OCI-LY1 (cell line): ENCODE measurements around the gene ADM2.

ENCODE experiments used
- CTCF ChIP-seq: fragments of 200-600 bp; sonication (generic), shearing (Covaris generic); IDR thresholded peaks from 2 replicates; pipeline ENCODE4 v1.5.1; 2017; ENCODE audit warnings: mild to moderate bottlenecking, antibody characterized with exemption, low read length, moderate library complexity, mixed read lengths
- EZH2 ChIP-seq: fragments of 200-600 bp; sonication (generic), shearing (Covaris generic); IDR thresholded peaks from 2 replicates; pipeline ENCODE4 v1.8.0; 2017; ENCODE audit warnings: borderline replicate concordance, mixed run types, mild to moderate bottlenecking, antibody characterized with exemption, low read length, moderate library complexity, mixed read lengths

DNA sequence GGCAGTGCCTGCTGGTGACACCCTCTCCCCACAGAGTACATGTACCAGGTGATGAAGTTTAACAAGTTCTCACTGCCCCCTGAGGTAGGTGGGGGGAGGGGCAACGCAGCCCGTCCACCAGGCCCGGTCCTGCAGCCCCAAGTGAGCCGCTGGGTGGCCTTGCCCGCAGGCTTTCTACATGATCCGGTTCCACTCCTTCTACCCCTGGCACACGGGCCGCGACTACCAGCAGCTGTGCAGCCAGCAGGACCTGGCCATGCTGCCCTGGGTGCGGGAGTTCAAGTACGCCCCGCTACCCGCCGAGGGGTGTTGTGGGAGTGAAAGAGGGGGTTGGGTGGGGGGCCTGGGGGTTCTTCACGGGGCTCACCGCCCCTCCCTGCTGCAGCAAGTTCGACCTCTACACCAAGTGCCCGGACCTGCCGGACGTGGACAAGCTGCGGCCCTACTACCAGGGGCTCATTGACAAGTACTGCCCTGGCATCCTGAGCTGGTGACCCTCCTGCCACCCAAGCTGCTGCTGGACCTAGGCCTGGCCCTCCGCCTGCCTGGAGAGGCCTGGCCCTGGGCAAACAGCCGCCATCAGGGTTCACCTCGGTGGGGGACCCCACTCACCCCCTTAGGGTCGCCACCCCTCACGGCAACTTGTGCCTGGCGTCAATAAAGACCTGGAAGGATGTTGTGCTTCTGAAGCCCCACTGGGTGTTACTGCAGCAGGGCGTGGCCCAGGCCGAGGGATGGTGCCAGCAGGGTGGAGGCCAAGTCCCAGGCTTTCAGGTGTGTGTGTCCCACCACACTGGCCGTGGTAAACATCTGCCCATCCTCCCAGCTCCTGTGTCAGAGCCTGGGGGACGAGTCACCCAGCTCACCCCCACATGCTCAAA lies 8.3 kb downstream of the ADM2 start:
- TF ChIP-seq EZH2: no peak
- TF ChIP-seq CTCF: no peak
